Epithelial cell of proximal tubule (primary cell): ENCODE measurements around the gene UNKL. TPM values are rescaled to one million over a fixed set of nuclear protein-coding genes. Genes with fewer than 3 reads are reported as not detected.

Experiments used
- DNase-seq: peaks from one replicate; pipeline ENCODE4 v3.0.0-alpha.2; 2011; ENCODE audit warnings: low read depth
- H3K4me3 ChIP-seq: 2 replicates; pipeline ENCODE4 v1.5.1; 2011; ENCODE audit warnings: low read depth, mild to moderate bottlenecking, low read length
- total RNA-seq: library from RNA; depleted of rRNA; stranded (reverse); fragments of >200 nt; gene quantifications from 2 replicates; pipeline ENCODE4 v1.2.3, GENCODE V29; 2015
- TF ChIP-seq, protein P1 (sequence below): conservative IDR thresholded peaks from 2 replicates; pipeline ENCODE4 v1.5.1; 2012; ENCODE audit warnings: low read depth, mild to moderate bottlenecking, low read length

UNKL gene
- total RNA-seq, 1 donor from 2014 or later: 20.1 TPM

- TF ChIP-seq, protein P1, sequence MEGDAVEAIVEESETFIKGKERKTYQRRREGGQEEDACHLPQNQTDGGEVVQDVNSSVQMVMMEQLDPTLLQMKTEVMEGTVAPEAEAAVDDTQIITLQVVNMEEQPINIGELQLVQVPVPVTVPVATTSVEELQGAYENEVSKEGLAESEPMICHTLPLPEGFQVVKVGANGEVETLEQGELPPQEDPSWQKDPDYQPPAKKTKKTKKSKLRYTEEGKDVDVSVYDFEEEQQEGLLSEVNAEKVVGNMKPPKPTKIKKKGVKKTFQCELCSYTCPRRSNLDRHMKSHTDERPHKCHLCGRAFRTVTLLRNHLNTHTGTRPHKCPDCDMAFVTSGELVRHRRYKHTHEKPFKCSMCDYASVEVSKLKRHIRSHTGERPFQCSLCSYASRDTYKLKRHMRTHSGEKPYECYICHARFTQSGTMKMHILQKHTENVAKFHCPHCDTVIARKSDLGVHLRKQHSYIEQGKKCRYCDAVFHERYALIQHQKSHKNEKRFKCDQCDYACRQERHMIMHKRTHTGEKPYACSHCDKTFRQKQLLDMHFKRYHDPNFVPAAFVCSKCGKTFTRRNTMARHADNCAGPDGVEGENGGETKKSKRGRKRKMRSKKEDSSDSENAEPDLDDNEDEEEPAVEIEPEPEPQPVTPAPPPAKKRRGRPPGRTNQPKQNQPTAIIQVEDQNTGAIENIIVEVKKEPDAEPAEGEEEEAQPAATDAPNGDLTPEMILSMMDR: no peak
- H3K4me3 ChIP-seq: no peak overlapping the region
These were observed 58.2 kb downstream of the UNKL start for GRCh38 chr16:1356061-1356900.

GRCh38 chr16:1355591-1355990, 58.9 kb downstream of the UNKL start:
- no peak overlapping the region for H3K4me3 ChIP-seq
- DNase-seq: no peak
- TF ChIP-seq, protein P1: no peak

More at GRCh38 chr16:1356061-1356900, 58.2 kb downstream of the UNKL start:
- no peak for DNase-seq

- TF ChIP-seq, protein P1: no peak
- H3K4me3 ChIP-seq: no peak overlapping the region
- no peak for DNase-seq
These were observed 59.5 kb downstream of the UNKL start for GRCh38 chr16:1354815-1355540.

DNA sequence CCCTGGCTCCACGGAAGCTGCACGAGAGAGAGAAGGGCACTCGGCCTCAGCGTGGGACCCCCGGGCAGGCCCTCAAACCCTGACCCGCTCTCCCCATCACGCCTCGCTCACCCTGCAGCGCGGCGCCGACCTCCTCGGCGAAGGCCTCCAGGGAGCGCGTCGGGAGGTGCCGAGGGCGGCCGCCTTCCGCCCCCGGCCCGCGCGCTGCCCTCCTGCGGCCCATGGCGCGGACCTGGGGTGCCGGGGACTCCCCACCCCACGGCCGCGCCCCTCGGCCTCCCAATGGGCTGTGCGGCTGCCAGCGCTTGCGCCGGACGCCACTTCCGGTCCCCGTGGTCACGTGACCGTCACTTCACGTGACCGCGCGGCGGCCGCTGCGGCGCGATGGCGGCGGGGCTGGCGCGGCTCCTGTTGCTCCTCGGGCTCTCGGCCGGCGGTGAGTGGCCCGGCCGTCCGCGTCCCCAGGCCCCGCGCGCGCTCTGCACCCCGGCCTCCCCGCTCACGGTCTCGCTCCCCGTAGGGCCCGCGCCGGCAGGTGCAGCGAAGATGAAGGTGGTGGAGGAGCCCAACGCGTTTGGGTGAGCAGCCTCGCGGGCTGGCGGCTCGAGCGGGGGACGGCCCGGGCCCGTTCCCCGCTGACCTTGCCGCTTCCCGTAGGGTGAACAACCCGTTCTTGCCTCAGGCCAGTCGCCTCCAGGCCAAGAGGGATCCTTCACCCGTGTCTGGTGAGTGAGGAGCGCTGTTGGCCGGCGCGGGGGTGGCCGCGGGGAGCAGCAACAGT, 62.7 kb downstream of the UNKL start, which contains the start of the genes GNPTG and TSR3:
Gene GNPTG, plus strand, starts transcription at position 350 of the 781 bp plus-strand sequence. Its CDS starts 35 bp downstream, at position 385.
Gene TSR3, minus strand, starts transcription at position 297 of the 781 bp plus-strand sequence. Its CDS starts 74 bp downstream, at position 223.
- TF ChIP-seq, protein P1: no peak
- H3K4me3 ChIP-seq: peak within 1 kb of the TSS; percentile 87
- no peak for DNase-seq

DNA sequence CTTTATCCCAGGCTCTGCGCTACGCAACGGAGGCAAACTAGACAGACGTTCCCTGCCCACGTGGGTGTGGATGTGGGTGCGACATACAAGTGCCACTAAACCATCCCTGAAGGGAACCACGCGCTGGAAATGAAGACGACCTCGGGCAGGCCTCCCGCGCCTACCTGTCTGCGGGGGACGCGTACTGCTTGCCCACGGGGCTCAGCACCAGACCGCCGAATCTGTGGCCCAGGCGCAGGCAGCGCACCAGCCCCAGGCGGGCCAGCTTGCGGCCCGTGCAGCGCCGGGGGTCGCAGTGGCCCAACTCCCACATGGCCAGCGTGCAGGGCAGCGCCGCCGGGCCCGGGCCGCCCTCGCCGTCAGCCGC, 63.3 kb downstream of the UNKL start:
- peak overlapping the region; percentile 87 for H3K4me3 ChIP-seq
- TF ChIP-seq, protein P1: no peak
- DNase-seq: no peak

DNA sequence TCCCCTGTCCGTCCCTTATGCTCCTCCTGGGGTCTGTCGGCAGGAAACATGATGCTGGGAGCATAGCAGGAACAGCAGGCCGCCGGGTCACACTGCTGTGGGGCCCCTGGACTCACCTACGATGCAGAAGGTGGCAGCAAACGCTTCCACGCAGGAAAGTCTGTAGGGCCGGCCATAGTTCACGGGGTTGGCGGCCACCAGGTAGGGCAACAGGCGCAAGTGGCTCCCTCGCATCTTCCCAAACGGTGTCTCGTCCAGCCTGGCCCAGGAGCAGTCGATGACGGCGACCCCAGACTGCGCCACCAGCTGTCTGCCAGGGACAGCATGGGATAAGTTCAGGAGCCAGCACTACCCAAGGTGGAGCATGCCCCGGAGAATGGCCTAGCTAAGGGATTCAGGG, 63.8 kb downstream of the UNKL start:
- H3K4me3 ChIP-seq: peak overlapping the region; percentile 87
- DNase-seq: no peak
- TF ChIP-seq, protein P1: no peak
